GM12872 (cell line): Measurements from ENCODE around the gene CPLX1.

Source experiments
- TF ChIP-seq, protein P1 (sequence below): IDR thresholded peaks from 3 replicates; pipeline ENCODE4 v1.5.1; 2011; ENCODE audit warnings: low read depth, mild to moderate bottlenecking, low read length, moderate library complexity; ENCODE audit not compliant: insufficient read depth

CPLX1 gene

DNA sequence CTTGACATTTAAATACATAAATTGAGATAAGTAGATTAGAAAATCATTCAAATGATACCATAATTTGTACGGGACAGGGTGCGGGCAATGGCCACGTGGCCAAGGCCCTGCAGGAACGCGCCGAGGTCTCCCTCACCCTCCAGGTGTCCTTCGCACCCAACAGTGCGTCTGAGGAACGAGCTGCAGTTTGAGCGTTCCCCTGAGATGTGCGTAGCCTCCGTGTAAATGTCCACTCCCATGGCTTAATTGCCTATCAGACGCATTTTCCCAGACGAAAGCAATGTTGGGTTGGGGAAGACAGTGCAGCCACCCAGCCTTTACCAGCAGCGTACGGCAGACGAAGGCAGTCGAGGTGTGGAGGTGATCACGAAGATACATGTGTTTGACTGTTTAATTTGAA lies 56.4 kb downstream of the CPLX1 start:
- TF ChIP-seq, protein P1, sequence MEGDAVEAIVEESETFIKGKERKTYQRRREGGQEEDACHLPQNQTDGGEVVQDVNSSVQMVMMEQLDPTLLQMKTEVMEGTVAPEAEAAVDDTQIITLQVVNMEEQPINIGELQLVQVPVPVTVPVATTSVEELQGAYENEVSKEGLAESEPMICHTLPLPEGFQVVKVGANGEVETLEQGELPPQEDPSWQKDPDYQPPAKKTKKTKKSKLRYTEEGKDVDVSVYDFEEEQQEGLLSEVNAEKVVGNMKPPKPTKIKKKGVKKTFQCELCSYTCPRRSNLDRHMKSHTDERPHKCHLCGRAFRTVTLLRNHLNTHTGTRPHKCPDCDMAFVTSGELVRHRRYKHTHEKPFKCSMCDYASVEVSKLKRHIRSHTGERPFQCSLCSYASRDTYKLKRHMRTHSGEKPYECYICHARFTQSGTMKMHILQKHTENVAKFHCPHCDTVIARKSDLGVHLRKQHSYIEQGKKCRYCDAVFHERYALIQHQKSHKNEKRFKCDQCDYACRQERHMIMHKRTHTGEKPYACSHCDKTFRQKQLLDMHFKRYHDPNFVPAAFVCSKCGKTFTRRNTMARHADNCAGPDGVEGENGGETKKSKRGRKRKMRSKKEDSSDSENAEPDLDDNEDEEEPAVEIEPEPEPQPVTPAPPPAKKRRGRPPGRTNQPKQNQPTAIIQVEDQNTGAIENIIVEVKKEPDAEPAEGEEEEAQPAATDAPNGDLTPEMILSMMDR, result no peak

- TF ChIP-seq, protein P1, result no peak
Measured at GRCh38 chr4:768995-769394, 56.9 kb downstream of the CPLX1 start.

DNA sequence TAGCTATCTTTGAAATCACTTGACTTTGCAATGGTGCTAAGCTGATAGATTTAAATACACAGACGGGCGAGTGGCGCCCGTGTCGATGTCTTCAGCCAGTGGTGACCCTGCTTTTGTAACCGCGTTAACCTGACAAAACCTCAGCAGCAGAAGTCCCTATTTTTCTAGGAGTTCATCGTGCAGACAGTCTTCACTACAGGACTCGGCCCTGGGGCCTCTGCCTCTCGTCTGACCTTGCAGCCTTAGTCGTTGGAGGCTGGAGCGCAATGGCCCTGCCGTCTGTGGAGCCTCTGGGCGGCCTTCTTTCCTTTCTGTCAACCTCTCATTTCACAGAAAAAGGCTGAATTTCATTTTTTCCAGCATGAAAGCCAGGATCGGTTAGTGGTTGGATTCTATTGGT lies 57.9 kb downstream of the CPLX1 start:
- TF ChIP-seq, protein P1, result no peak

GRCh38 chr4:766559-767283 lies 59.2 kb downstream of the CPLX1 start:
- TF ChIP-seq, protein P1, result no peak

DNA sequence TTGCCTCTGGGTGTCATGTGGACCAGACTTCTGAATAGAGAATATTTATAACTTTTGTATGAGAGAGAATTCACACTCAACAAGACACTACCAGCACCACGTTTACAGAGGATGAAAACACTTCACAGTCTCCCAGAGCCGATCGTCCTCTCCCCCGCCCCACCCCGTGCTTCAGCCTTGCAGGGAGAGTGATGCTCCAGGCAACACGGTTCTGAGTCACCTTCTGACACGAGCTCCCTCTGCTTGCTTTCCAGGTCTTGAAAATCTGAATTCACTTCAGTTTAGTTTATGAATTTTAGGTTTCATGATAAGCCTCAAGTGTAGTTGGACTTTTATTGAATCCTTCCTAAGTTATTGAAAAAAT lies 59.8 kb downstream of the CPLX1 start:
- TF ChIP-seq, protein P1, result no peak

- TF ChIP-seq, protein P1, result no peak
Measured at GRCh38 chr4:764405-765169, 61.3 kb downstream of the CPLX1 start.

- TF ChIP-seq, protein P1, result no peak
Measured at GRCh38 chr4:763922-764321, 62.0 kb downstream of the CPLX1 start.
